GM18511 (cell line): ENCODE results near the gene ING5.
"Not testable (repeated sequence)": the region's sequence is repeated elsewhere in the genome, so short reads cannot be mapped to it uniquely, and the experiment has no call there.

Source experiments
- ATAC-seq: cut with Tn5 transposase; IDR thresholded peaks from one replicate; pipeline ENCODE4 v1.9.1; 2021; ENCODE audit warnings: mild to moderate bottlenecking, moderate library complexity; ENCODE audit not compliant: unreplicated experiment

ING5 gene

GRCh38 chr2:241703032-241703604 is 1.3 kb downstream of the ING5 start:
- no peak for ATAC-seq

DNA sequence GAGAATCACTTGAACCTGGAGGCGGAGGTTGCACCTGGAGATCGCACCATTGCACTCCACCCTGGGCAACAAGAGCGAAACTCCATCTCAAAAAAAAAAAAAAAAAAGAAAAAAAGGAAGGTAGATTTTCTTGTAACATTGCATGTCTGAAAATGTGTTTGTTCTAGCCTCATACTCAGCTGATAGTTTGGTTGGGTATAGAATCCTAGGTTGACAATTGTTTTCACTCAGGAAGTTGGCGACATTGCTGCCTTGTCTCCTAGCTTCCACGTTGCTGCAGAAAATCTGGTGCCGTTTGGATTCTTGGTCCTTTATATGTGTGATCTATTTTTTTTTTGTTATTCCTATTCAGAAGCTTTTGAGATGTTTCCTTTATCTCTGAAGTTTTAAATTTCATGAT is 4.7 kb downstream of the ING5 start:
- no peak for ATAC-seq

DNA sequence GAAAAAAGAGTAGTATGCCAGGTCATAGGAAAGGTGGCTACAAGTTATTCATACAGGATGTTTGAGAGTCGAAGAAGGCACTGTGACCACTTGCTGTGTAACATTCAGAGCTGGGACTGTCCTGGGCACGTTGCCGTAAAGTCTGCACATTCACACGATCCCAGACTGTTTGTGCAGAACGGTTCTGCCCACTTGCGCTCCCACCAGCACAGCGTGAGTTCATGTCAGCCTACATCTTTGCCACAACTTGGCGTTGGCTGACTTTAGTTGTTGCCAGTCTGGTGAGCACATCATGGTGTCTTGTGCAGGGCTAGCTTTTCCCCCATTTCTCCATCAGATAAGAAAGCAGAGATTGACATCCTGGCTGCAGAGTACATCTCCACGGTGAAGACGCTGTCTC is 7.0 kb downstream of the ING5 start:
- ATAC-seq = no peak

GRCh38 chr2:241719093-241719492 is 17.3 kb downstream of the ING5 start:
- no peak for ATAC-seq

DNA sequence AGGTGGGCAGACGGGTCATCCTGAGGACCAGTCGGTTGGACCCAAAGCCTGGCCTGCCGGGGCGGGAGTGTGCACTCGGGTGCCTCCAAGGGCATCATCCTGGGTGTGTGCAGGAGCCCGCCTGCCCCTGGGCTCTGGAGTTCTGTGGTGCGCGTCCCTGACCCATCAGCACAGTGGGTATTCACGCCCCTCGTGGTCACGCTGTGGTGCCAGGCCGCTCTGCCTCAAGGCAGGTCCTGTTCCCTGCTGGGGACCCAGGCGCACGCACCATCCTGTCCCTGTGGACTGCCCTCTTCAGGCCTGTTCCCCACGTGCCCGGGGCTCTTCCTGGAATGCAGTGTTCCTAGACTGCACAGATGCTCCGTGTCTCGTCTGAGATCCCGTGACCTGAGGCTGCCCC is 18.3 kb downstream of the ING5 start:
- ATAC-seq = no peak

DNA sequence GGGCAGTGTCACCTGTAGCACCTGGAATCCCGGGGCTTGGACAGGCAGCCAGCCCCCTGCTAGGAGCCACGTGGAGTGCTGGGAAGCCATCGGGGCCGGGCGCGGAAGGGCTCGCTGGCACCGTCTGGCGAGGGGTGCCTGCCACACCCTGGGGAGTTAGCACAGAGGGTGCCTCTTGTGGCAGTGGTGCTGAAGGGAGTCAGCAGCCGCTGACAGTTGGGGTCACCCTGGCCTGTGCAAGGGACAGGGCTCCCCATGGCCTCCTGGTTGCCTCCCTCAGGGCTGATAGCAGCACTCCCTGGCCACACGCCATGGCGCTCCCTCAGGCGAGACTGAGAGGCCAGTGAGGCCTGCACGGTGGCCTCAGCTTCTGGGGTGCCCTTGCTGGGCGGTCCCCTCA is 18.7 kb downstream of the ING5 start:
- no peak for ATAC-seq

DNA sequence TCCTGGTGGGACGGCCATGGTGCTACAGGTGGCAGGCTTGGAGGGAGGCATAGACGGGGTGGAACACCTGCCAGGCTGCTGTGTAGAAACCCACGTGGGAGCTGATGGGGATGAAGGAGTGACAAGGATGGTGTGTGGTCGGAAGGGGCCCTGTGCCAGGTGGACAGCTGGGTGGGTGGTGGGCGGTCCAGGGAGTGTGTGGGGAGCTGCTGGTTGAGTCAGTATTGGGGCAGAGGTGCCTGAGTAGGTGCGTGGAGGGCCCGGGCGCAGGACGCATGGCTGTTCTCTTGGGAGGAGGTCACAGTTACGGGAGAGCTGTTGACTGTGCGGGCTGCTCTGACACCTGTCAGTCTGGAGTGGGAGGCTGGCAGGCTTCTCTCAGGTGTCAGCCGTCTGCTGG is 20.0 kb downstream of the ING5 start:
- no peak for ATAC-seq

DNA sequence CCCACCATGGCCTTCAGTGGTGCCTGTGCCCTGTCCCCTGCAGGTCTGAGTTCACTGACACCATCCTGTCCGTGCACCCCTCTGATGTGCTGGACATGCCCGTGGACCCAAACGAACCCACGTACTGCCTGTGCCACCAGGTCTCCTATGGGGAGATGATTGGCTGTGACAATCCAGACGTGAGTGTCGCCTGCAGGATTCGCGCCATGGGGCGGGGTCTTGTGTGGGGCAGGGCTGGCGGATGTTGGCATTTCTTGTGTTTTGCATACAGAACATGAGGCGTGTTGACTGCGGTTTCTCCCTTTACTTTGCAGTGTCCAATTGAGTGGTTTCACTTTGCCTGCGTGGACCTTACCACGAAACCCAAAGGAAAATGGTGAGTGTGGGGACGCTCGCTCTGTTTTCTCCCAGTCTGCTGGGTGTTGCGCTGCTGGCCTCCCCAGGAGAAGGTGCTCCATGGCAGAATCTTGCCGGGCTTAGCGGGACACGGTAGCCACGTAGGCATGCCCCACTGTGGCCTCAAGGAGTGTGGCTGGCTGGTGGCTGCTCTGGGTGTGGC is 21.1 kb downstream of the ING5 start:
- ATAC-seq = no peak

- no peak for ATAC-seq
These were observed 22.6 kb downstream of the ING5 start for GRCh38 chr2:241724259-241724974.

DNA sequence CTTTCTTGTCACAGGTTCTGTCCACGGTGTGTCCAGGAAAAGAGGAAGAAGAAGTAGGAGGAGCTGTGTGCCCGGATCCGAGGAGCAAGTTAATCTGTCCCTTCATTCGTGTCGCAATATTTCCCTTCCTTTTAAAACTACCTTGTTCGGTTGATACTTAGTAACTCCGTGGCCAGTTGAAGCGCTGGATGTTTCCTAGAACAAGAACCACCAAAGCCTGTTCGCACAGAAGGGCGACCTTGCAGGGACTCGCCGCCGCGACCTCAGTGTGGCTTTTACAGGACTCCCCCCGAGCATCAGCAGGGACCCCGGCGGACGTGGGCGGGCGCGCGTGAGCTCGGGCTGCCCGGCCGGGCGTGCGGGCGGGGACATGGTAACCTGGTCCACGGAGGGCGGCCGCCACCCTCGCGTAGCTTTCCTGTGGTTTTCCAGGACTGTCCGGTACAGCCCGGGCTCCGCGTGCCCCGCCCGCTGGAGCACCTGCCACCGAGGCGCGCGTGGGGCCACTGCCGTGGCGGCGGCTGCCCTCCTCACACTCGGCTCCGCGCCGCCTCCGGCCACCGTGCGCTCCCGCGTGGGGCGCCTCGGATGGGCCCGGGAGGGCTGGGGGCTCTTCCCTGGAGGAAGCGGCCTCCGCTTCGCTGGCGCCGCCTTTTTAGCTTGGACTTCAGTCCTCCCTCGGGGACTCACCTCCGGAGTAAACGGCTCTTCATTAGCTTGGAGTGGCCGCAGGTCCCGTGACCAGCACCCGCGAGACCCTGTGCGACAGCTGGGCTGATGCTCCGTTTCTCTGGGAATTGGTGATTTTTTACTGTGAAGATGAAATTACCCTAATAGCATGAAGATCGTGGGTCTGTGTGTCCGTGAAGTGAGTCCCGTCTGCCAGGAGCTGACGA is 23.4 kb downstream of the ING5 start:
- ATAC-seq = no peak

GRCh38 chr2:241726459-241726858 is 24.6 kb downstream of the ING5 start:
- no peak for ATAC-seq

GRCh38 chr2:241728000-241728399 is 26.2 kb downstream of the ING5 start:
- ATAC-seq = no peak

DNA sequence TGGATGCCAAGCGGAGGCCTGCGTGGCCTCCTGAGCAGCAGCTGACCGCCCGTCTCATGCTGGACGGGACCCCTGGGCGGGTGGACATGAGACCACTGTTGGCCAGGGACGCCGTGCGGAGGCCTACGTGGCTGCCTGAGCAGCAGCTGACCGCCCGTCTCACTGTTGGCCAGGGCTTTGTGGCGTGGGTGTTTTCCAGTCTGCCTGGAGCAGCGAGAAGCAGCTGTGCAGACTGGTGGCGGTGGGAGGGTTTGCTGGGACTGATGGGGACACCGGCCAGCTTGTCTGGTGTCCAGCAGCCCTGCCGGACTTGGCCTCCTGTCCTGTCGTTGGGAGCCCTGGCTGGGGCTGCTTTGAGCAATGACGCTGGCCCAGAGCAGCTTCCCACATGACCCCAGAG is 26.8 kb downstream of the ING5 start:
- no peak for ATAC-seq

- ATAC-seq = no peak
These were observed 28.0 kb downstream of the ING5 start for GRCh38 chr2:241729868-241730267.

DNA sequence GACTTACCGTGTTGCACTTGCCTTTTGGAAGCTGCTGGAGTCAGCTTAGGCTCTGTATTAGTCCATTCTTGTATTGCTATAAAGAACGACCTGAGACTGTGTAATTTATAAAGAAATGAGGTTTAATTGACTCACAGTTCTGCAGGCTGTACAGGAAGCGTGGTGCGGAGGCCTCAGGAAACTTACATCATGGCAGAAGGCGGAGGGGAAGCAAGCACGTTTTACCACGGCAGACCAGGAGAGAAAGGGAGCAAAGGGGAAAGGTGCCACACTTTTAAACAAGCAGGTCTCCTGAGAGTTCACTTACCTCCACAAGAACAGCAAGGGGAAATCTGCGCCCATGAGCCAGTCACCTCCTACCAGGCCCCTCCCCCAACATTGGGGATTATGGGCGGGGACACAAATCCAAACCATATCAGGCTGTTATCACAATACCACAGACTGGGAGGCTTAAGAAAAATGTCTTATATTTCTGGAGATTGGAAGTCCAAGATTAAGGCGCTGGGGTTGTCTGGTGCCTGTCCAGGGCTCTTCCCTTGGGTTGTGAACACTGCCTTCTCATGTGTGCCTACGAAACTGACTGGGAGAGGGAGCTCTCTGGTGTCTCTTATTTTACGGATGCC is 28.9 kb downstream of the ING5 start:
- no peak for ATAC-seq

DNA sequence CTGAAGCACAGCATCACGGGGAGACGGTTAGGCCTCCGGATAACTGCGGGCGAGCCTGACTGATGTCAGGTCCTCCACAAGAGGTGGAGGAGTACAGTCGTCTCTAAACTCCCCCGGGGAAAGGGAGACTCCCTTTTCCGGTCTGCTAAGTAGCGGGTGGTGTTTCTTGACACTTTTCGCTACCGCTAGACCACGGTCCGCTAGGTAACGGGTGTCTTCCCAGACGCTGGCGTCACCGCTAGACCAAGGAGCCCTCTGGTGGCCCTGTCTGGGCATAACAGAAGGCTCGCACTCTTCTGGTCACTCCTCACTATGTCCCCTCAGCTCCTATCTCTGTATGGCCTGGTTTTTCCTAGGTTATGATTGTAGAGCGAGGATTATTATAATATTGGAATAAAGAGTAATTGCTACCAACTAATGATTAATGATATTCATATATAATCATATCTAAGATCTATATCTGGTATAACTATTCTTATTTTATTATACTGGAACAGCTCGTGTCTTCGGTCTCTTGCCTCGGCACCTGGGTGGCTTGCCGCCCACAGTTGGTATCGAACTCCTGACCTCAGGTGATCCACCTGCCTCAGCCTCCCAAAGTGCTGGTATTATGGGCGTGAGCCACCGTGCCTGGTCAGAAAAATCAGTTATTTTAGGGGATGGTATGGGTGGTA is 30.8 kb downstream of the ING5 start:
- not testable (repeated sequence) for ATAC-seq

- ATAC-seq = no peak
These were observed 31.8 kb downstream of the ING5 start for GRCh38 chr2:241733391-241734207.

GRCh38 chr2:241734208-241734466 is 32.3 kb downstream of the ING5 start:
- peak; percentile 25 for ATAC-seq

- peak; percentile 80 for ATAC-seq
These were observed 32.8 kb downstream of the ING5 start, which contains the start of gene D2HGDH for GRCh38 chr2:241734467-241735208. D2HGDH (plus strand) TSS chr2:241734630; CDS start chr2:241735225, 595 bp downstream.
